Cardiac septum (tissue), 1 donor: ENCODE measurements around the gene TPGS2. TPM values are rescaled to one million over a fixed set of nuclear protein-coding genes. Genes with fewer than 3 reads are reported as not detected.
"Not testable (repeated sequence)": the region's sequence is repeated elsewhere in the genome, so short reads cannot be mapped to it uniquely, and the experiment has no call there.

Experiments
- DNase-seq: peaks from one replicate; pipeline ENCODE4 v3.0.0-alpha.2; 2020; ENCODE audit warnings: low spot score
- intact Hi-C: fragments of 100-400 bp; cut with DNase I; formaldehyde crosslinking; loops from one replicate; pipeline ENCODE4 v1.14.0; 2022
- total RNA-seq: library from RNA; stranded (reverse); fragmentation: NEBNext Ultra II Directional; extraction: Animal tissue kit (Norgen Biotek cat#: 25700); gene quantifications from one replicate; pipeline ENCODE4 v1.2.1, GENCODE V29; 2021
- donor health status: DM: no; HTN: no; CAD: no.

TPGS2 gene
- total RNA-seq, 1 donor from 2014 or later, result 28.4 TPM

DNA sequence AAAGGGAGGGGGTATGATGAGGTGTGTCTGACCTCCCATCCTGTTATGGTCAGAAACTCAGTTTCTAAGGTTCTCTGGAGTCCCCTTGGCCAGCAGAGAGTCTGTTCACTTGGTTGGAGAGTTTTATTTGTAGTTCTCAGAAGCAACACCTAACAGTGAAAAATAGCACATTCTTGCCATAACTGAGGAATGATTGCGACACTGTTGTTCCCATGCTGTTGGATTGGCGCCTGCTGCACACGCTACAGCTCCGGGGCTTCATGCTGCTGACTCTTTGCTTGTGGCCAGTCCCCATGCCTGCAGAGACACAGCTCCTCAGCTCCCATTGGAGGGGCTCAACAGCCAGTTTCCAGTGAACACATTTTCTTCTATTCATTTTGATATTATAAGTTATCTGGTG lies 42.1 kb downstream of the TPGS2 start:
- intact Hi-C loops, result no loop called here
- DNase-seq, result no peak

DNA sequence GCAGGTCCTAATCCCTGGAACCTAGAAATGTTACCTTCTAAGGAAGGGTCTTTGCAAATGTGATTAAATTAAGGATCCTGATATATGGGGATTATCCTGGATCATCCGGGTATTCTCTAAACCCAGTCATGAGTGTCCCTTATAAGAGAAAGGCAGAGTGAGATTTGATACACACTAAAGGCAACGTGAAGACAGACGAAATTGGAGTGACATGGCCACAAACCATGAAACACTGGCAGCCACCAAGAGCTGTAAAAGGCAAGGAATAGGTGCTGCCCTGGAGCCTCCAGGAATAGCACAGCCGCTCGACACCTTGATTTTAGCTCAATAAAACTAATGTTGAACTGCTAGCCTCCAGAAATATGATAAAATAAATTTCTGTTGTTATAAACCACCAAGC lies 45.0 kb downstream of the TPGS2 start:
- intact Hi-C loops, result no loop called here
- DNase-seq, result no peak

DNA sequence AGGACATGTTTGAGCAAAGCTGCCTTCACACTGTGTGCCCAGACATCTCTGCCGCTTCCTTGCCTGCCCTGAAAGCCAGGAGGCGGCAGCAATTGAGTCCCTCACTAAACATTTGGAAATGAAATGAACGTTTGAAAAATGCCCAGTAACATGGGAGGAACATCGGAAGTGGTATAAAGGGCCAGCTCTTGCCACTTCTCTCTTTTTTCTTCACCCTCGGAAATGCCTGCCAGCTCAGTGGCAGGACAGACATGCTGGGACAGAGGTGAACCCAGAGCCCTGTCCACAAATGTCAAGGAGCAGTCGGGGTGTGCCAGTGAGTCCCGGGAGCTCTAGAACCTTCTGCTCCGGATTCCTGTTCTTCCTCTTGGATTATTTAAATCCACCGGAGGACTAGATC lies 46.1 kb downstream of the TPGS2 start:
- no peak for DNase-seq
- intact Hi-C loops, result no loop called here

DNA sequence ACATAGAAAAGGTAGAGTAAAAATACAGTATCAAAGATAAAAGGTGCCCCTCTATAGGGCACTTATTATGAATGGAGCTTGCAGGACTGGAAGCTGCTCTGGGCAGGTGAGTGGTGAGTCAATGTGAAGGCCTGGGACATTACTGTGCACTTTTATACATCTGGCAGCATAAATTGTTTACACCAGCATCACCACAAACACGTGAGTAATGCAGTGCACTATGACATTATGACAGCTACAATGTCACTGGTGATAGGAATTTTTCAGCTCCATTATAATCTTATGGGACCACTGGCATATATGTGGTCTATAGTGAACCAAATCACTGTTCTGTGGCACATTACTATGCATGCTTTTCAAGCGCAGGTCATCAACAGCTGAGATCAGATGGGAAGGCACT lies 48.1 kb downstream of the TPGS2 start:
- intact Hi-C loops, result no loop called here
- no peak for DNase-seq

DNA sequence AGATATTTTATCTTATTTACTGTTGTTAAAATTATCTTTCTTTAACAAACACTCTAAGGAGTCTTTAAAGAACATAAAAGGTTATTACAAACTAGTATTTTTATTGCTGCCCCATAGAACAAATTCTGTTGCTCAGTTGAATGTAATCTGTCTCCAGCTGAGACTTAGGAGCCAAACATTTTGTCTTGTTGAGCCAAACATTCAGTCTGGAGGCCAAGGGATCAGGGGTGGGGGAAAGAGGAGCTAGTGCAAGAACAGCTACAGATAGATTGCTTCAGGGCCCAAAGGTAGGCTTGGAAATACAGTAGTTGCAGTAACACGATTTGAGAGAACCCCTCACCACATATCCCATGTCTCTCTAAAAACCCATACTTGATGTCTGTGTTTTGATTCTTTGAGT lies 51.2 kb downstream of the TPGS2 start:
- intact Hi-C loops, result no loop called here
- no peak for DNase-seq

DNA sequence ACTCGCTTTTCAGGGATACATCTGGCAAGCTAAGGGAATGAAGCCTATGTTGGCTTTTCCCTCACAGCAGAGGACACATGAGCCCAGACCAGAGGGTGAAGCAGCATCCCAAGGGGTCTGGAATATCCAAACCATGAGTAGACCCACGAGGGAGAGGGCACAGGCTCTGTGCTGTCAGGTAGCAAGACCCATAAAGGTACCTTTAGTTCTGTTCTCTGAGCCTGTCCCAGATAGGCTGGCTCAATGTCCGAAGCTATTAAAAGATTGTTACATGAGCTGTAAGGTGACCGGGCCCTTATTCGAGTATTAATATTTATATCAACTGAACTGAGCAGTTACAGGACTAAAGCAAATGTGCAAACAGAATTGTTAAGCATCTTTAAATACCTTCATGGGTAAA lies 52.2 kb downstream of the TPGS2 start:
- intact Hi-C loops, result no loop called here
- no peak for DNase-seq

DNA sequence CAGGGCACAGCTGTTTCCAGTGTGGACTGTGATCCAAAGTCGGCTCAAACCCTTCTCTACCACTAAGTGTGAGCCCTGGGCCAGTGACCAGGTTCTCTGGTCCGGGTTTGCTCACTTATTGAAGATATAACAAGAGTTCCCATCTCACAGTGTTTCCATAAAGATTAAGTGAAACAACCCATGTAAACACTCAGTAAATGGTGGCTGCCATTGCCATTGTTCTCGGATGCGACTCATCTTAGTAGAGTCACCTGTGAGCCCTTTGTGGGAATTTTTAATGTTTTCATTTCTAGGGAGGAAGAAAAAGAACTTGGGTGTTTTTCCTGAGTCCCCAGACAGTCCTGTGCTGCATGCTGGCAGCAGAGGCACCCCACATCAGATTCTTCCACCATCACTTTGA lies 53.4 kb downstream of the TPGS2 start:
- intact Hi-C loops, result no loop called here
- no peak for DNase-seq

DNA sequence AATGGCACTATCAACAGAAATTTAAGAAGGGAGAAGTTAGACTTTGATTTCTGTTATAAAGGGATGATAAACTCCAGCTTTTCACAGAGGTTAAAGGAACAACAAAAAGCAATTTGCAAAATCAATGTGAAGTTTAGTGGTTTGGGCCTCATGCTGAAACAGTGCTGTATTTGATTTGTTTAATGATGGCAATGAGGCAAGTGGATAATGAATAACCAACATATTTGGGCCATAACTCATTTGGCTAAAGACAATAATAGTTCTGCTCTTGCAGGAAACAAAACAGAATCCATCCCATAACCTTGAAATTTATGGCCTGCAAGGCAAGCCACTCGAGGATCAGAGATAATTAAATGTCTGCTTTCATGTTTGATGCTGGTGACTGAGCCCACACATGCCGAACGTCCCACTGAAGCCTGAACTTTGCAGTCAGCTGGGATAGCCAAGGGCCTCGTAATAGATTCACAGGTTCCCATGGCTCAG lies 56.5 kb downstream of the TPGS2 start:
- intact Hi-C loops, result no loop called here
- no peak for DNase-seq

DNA sequence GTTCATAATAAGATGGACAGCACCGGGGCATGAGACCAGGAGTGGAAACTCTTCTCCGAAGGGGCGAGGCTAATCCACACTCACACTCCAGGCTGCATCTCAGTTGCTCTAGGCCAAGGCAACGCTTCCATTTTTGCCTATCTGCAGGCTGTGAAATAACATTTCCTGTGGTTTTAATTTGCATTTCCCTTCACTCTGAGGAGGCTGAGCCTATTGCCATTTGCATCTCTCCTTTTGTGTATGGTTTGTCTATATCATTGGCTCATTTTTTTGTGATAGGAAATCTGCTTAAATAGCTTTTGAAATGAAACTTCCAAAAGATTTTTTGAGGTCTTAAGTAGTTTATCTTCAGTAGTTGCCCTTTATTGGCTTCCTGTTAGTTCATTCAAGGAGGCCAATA lies 57.6 kb downstream of the TPGS2 start:
- intact Hi-C loops, result no loop called here
- no peak for DNase-seq

DNA sequence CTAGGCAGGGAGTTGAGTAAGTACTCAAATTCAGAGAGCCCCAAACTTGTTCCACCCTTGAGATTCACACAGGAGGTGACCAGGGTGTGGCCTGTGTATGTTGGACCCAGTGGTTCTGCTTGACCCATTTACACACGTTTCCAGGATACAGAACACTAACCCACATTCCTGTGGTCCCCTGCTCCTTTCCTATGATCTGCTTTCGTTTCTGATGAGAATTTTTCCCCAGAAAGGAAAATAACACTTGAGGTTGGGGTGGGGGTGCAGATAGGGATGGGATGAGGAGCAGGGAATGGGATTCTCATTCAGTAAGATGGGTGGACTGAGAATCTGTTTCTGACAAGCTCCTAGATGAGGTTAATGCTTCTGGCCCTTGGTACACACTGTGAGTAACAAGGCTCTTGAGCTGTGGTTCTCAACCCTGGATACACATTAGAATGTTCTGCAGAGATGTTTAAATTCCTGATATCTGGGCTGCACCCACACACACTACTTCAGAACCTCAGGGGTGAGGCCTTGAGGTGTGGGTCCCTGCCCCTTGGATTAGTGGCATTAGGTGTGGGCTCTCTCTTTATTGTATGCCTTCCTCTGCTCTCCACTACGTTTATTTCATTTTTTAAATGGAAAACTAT lies 58.4 kb downstream of the TPGS2 start:
- no peak for DNase-seq
- intact Hi-C loops, result no loop called here

DNA sequence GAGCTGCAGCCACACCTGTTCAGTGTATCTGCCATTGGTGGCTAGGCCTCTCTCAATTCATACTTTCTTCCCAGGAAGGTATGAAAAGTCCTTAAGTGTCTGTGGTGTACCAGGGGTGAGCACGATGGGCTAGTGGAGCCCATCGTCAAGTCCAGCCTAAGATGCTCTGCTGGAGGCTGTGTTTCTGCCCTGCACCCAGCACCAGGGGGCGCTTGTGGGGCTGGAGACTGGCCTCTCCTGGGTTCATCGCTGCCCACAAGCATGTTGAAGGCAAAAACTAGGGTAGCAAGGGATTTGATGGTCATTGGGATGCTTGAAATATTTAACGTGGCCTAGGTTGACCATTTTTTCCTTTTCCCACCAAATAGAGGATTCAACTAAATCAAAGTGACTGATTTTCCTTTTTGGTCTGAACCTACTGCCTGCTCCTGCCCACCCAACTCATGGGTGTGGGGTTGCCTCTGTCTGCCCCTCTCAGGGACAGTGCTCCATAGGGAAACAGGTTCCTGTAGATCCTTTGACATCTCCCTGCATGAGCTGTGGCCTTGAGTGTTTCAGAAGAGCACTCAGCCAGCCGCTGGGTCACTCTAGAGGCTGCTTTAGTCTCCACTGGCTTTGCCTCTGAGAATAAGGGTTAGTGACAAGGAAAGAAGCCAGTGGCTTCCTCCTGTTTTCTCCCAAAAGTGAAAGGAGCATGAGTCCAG lies 59.0 kb downstream of the TPGS2 start:
- intact Hi-C loops, result no loop called here
- DNase-seq, result no peak

DNA sequence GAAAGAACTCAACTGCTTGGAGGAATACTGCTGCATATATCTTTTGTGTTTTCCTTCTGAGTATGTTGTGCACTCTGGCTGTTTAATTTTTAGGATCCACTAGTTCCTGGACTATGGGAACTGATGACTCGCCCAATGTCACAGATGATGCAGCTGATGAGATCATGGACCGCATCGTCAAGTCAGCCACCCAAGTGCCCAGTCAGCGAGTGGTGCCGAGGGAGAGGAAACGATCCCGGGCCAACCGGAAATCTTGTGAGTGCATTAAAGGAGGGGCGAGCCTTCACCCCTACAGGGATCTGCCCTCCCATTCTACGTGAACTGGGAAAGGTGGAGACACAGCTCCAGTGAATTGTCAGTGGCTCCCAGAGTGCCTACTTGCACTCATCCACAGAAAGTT lies 59.6 kb downstream of the TPGS2 start:
- intact Hi-C loops, result no loop called here
- no peak for DNase-seq

DNA sequence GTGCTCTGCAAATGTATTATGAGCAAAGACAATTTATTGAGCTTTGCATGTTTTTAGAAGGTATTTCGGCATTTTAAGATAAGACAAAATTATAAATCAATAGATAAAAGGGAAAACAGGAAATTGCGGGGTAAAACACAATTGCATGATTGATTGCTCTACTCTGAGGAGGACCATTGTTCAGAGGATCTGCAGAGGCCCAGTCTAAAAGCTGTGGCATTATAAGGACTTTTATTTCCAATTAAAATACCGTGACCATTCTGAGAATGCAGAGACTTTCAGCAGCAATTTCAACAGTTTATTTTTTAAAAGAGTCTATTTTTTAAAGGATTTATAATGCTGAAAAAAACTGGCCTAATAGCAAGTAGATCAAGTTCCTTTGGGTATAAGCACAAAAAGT lies 62.0 kb downstream of the TPGS2 start:
- intact Hi-C loops, result no loop called here

DNA sequence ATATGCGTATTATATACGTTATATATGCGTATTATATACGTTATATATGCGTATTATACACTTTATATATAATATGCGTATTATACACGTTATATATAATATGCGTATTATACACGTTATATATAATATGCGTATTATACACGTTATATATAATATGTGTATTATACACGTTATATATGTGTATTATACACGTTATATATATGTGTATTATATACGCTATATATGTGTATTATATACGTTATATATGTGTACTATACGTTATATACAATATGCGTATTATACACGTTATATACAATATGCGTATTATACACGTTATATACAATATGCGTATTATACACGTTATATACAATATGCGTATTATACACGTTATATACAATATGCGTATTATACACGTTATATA lies 65.8 kb downstream of the TPGS2 start:
- DNase-seq, intact Hi-C loops: not testable (repeated sequence)

More for the DNA sequence above, 62.0 kb downstream of the TPGS2 start:
- no peak for DNase-seq

DNA sequence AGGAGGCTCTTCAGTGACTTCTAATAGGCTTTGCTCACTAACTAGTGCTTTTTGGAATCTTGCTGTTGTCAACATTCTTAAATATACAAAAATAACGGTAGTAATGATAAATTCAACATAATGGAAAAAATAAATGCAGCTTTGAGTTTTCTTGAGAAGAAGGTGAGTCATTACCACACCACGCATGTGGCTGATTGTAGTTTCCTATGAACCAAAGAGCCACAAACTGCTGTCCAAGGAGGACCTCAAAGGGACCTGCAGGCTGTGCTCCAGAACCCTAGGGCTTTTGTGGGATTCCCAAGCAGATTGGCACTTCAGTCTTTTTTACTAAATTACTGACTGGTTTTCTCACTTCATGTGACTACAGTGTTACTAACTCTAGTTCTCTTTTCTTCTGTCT lies 66.7 kb downstream of the TPGS2 start:
- no peak for DNase-seq
- intact Hi-C loops, result no loop called here

DNA sequence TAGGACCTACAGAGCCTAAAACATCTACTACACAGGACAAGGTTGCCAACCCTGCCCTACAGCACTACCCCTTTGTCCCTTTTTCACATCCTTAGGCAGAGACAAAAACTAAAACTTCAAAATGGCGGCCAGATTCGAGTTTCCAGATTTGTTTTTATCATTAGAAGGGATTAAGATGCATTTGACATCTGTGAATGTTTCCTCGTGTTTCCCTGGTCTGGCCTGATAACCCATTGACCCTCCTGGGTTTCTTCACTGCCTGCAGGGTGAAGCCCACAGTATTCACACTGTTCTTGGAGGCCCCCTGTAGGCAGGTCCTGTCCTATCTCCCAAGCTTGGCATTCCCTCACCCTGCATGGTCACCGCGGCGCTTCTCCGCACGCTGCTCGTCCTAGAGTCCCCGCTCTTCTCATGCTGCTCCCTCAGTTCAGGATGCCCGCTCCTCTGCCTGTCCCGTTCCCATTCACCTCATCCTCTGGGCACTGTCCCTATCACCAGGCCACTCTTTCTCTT lies 67.6 kb downstream of the TPGS2 start:
- DNase-seq, result no peak
- intact Hi-C loops, result no loop called here

DNA sequence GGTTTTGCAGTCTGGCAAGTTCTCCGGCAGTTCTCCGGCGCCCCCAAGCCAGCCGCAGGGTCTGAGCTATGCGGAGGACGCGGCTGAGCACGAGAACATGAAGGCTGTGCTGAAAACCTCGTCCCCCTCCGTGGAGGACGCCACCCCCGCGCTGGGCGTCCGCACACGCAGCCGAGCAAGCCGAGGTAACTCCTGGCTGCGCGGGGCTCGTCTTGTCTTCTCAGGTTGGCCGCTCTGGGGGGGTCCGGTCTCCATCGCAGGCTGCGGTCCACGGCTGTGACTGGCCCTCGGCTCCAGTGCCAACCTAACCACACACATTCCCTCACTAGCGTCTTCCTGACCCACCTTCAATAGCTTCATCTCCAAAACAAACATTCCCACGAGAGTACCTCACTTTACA lies 68.2 kb downstream of the TPGS2 start:
- intact Hi-C loops, result no loop called here
- DNase-seq, result no peak

DNA sequence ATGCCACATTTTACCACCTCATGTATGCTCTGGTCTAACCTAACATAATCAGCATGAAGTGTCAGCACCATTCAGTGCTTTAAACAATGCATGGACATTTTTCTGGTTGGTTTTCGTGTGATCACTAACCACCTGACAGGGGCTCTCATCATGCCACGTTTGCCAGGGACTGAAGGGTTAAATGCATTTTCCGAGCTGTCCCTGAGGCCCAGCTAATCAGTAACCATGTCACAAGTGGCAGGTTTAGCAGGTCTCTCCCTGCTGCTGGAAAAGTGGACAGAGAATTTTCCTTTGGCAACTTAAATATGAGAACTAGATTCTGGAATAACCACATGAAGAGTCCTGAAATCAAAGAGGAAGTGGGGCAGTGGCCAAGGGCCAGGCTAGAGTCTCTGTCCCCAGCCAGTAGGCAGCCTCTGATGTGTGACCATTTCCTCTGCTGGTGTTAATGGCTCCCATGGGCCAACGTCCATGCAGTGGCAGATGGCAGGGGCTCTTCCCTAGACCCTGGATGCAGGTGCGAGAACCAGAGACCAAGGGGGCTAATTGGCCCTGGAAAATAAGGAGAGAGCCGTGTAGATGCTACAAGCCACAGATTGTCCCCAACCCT lies 69.5 kb downstream of the TPGS2 start:
- intact Hi-C loops, result no loop called here
- DNase-seq, result no peak

DNA sequence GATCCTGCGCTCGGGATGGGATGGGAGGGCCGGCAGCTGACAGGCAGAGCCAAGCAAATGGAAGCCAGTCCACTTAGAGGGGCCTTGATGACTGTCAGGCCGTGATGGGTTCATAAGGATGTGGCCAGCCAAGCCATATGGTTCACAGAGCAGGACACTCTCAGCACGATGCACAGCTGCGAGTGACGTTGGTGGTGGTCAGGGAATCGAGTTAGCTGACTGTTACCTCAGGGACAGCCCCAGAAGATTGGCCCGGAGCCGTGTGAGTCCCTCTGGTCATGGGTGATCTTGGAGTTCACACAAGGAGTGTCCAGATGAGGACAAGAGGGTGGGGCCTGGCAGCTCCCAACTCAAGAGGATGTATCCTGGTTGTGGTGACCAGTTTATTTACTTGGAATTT lies 70.2 kb downstream of the TPGS2 start:
- intact Hi-C loops, result no loop called here
- DNase-seq, result no peak

DNA sequence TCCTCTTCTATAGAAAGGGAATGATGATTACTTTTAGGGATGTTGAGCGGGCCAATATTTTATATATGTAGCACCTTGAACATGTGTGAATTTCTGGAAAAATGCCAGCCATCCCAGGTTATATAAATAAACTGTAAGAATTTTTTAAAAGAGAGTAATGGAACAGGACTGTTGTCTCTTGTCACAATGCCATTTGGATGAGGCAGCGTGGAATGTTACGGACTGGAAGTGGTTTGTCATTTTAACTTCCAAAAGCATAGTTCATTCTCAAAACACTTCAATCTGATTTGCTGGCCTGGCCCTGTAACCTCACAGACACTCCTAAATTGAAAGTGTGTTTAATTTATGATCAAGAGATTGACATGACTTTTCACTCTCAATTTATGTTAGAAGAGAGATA lies 70.8 kb downstream of the TPGS2 start:
- intact Hi-C loops, result loop anchor here (2.0 kb wide), 1 partner anchor 69 kb away; no protein-coding TSS in a partner anchor

DNA sequence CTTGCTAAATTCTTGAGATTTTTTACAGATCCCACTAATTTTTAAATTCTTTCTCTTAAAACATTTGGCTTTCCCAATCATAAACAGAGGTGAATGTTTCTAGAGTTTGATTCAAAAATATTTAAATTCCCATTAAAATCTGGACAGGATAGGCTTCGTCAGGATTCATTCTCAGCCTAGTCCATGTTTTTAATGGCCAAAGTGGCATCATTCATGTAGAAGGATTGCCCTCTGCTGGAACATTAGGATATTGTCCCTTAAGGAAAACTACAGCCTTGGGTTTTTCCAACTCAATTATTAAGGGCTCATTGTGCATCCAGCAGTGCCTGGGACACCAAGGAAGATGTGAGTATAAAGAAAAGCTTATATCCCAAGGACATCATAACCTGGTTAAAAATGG lies 71.7 kb downstream of the TPGS2 start:
- no peak for DNase-seq
- intact Hi-C loops, result loop anchor here (2.0 kb wide), 1 partner anchor 68 kb away; no protein-coding TSS in a partner anchor

More for the DNA sequence above, 70.8 kb downstream of the TPGS2 start:
- no peak for DNase-seq
